Esophagus muscularis mucosa (tissue), 4 donors: ENCODE data around the gene PIH1D1. TPM values are rescaled to one million over a fixed set of nuclear protein-coding genes. Genes with fewer than 3 reads are reported as not detected.
A peak's percentile ranks its signal among the peaks of the same experiment; 100 is the strongest.

ENCODE experiments used
- DNase-seq: peaks from one replicate; pipeline ENCODE4 v3.0.0-alpha.2; 2017; ENCODE audit errors: extremely low spot score
- H3K27ac ChIP-seq, 4 donors: fragments of 200-600 bp; sonication (generic); replicated peaks in 1 of 4; 1 replicate in 3 of 4; 2 replicates in 1 of 4; pipeline ENCODE4 v1.5.1; 2016 to 2019; ENCODE audit warnings: mild to moderate bottlenecking in 1 of 4
- H3K27me3 ChIP-seq, 4 donors: fragments of 200-600 bp; sonication (generic); one replicate each; pipeline versions ENCODE4 v1.5.1 to v1.6.0; 2016 to 2019
- H3K36me3 ChIP-seq, 4 donors: fragments of 200-600 bp; sonication (generic); one replicate each; pipeline ENCODE4 v1.5.1; 2016 to 2019
- H3K4me1 ChIP-seq, 4 donors: fragments of 200-600 bp; sonication (generic); one replicate each; pipeline ENCODE4 v1.5.1; 2016 to 2019
- H3K4me3 ChIP-seq, 4 donors: fragments of 200-600 bp; sonication (generic); 1 replicate in 2 of 4; 2 replicates in 2 of 4; pipeline ENCODE4 v1.5.1; 2016 to 2019; ENCODE audit warnings: mild to moderate bottlenecking in 4 of 4, moderate library complexity in 1 of 4
- H3K9me3 ChIP-seq, 4 donors: fragments of 200-600 bp; sonication (generic); 1 replicate in 3 of 4; 2 replicates in 1 of 4; pipeline ENCODE4 v1.5.1; 2016 to 2019
- EP300 ChIP-seq: sonication (generic); formaldehyde crosslinking; IDR thresholded peaks from one replicate; pipeline ENCODE4 v1.6.1; 2017; ENCODE audit warnings: antibody characterized with exemption
- POLR2A ChIP-seq: fragments of 450-650 bp; IDR thresholded peaks from one replicate; pipeline ENCODE4 v1.6.1; 2017; ENCODE audit warnings: antibody characterized with exemption, moderate library complexity, mild to moderate bottlenecking, low read depth
- POLR2AphosphoS5 ChIP-seq, 2 donors: sonication (generic); formaldehyde crosslinking; IDR thresholded peaks; one replicate each; pipeline ENCODE4 v1.6.1; 2017; ENCODE audit warnings: antibody characterized with exemption in 2 of 2
- WGBS: methylation state at CpG from one replicate; pipeline ENCODE4 v1.1.5; 2018; 5-methylcytosine and 5-hydroxymethylcytosine counted together
- intact Hi-C: fragments of 100-400 bp; cut with DNase I; formaldehyde crosslinking; loops from one replicate; pipeline ENCODE4 v1.15.1; 2023
- total RNA-seq, 4 donors: library from RNA; depleted of rRNA; stranded (reverse); fragments of >200 nt; gene quantifications; one replicate each; pipeline versions ENCODE4 v1.1.0 to v1.2.1, GENCODE V29; 2016
- TF ChIP-seq, protein P1 (sequence below), 3 experiments: fragments of 200-600 bp in 2 of 3; fragments of 450-650 bp in 1 of 3; sonication (generic) in 2 of 3; IDR thresholded peaks; one replicate each; pipeline ENCODE4 v1.5.1; 2017 to 2019; ENCODE audit warnings: antibody characterized with exemption in 3 of 3, mild to moderate bottlenecking in 2 of 3, moderate library complexity in 1 of 3

Gene PIH1D1
- total RNA-seq, 4 donors from 2014 or later, result 73.6 to 84.0 (median 78.4) TPM

DNA sequence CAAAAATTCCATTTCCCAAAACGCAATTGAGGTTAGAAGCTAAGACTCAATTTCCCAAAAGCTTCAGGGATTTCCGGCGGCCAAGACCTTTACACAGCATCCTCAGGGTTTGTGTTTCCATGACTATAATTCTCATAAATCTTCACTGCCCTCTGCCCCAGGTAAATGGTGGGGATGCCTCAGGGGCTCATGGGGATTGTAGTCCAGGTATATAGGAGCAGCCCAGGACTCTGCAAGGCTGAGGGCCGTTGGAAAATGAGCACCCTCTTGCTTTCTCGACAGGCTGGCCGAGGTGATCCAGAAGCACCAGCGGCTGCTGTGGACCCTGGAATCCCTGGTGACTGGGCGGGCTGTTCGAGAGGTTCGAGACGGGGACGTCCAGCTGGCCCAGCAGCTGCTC lies 7.8 kb upstream of the PIH1D1 start:
- H3K27ac ChIP-seq, result no peak overlapping the region
- peaks cover 0 to 49% (median 31%) of the 10 kb centered on the region in 4 donors for H3K36me3 ChIP-seq
- no peaks in the 10 kb centered on the region for H3K9me3 ChIP-seq
- H3K4me3 ChIP-seq, result no peak overlapping the region
- no peak for DNase-seq
- H3K4me1 ChIP-seq, result peaks cover 6 to 17% (median 13%) of the 10 kb centered on the region in 4 donors
- WGBS, result 97% methylated on average over 3 of the region's 12 CpGs
- TF ChIP-seq EP300 (no peak), POLR2A (no peak), POLR2AphosphoS5 (IDR thresholded peaks at IDR 0.05) (no peak)
- TF ChIP-seq, protein P1, sequence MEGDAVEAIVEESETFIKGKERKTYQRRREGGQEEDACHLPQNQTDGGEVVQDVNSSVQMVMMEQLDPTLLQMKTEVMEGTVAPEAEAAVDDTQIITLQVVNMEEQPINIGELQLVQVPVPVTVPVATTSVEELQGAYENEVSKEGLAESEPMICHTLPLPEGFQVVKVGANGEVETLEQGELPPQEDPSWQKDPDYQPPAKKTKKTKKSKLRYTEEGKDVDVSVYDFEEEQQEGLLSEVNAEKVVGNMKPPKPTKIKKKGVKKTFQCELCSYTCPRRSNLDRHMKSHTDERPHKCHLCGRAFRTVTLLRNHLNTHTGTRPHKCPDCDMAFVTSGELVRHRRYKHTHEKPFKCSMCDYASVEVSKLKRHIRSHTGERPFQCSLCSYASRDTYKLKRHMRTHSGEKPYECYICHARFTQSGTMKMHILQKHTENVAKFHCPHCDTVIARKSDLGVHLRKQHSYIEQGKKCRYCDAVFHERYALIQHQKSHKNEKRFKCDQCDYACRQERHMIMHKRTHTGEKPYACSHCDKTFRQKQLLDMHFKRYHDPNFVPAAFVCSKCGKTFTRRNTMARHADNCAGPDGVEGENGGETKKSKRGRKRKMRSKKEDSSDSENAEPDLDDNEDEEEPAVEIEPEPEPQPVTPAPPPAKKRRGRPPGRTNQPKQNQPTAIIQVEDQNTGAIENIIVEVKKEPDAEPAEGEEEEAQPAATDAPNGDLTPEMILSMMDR (IDR thresholded peaks at IDR 0.05), result no peak
- intact Hi-C loops, result no loop called here
- H3K27me3 ChIP-seq, result no peaks in the 10 kb centered on the region

DNA sequence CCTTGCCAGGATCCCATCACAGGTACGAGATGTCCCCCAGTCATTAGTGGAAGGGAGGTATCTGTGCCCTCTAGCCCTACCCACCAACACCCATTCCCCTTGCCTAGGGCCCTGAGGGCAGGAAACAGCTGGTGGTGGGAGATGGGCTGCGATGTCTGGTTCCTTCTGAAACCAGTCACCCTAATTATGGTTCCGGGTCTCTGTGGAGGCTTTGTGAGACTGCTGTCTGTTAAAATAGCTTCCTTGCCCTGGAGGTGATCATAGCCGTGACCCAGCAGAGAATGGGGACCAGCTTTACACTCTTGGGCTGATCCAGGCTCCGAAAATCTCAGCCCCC lies 6.9 kb upstream of the PIH1D1 start:
- H3K27ac ChIP-seq, result peak overlapping the region; percentile 1 to 78 (median 40)
- H3K36me3 ChIP-seq, result peaks cover 0 to 41% (median 23%) of the 10 kb centered on the region in 4 donors
- peaks cover 14 to 25% (median 21%) of the 10 kb centered on the region in 4 donors for H3K4me1 ChIP-seq
- TF ChIP-seq EP300 (no peak), POLR2AphosphoS5 (IDR thresholded peaks at IDR 0.05) (no peak), POLR2A (no peak)
- TF ChIP-seq, protein P1 (IDR thresholded peaks at IDR 0.05), result no peak
- intact Hi-C loops, result no loop called here
- no peak overlapping the region for H3K4me3 ChIP-seq
- no peaks in the 10 kb centered on the region for H3K9me3 ChIP-seq
- no peak for DNase-seq
- H3K27me3 ChIP-seq, result no peaks in the 10 kb centered on the region
- 90% methylated on average over 5 of the region's 5 CpGs for WGBS

DNA sequence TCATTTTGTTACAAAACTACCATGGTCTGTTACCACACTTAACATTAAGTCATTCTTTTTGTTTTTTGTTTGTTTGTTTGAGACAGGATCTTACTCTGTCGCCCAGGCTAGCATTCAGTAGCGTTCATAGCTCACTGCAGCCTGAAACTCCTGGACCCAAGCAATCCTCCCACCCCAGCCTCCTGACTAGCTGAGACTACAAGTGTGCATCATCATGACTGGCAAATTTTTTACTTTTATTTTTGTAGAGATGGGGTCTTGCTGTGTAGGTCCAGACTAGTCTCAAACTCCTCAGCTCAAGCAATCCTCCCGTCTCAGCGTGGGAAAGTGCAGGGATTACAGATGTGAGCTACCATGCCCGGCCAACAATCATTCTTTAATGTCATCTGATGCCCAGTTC lies 4.7 kb upstream of the PIH1D1 start:
- Histone ChIP-seq H3K4me3 (no peak overlapping the region), H3K36me3 (peaks cover 0 to 28% (median 20%) of the 10 kb centered on the region in 4 donors), H3K27me3 (no peaks in the 10 kb centered on the region), H3K27ac (peak overlapping the region; percentile 39 to 78 (median 62)), H3K4me1 (peaks cover 18 to 36% (median 30%) of the 10 kb centered on the region in 4 donors), H3K9me3 (no peaks in the 10 kb centered on the region)
- intact Hi-C loops, result no loop called here
- TF ChIP-seq, protein P1 (IDR thresholded peaks at IDR 0.05), result no peak
- no peak for TF ChIP-seq POLR2A
- no peak for TF ChIP-seq POLR2AphosphoS5 (IDR thresholded peaks at IDR 0.05)
- no peak for TF ChIP-seq EP300
- 80% methylated on average over 5 of the region's 5 CpGs for WGBS
- DNase-seq, result no peak

DNA sequence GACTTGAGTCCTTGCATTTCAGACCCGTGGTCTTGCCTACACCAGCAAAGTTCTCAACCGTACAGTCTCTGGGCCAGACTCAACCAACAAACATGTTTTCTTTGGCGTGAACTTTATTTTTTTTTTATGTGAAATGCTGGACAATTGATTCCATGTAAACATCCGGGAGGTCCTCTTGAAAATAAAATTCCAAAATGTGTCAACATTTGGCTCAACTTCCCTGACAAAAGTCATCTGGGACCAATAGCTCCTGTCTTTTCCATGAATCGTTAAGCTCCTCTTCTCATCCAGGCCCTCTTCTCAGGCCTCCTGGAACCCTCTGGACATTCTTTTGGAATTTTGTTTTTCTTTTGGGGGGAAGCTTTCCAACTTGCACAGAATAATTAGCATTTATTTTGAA lies 4.2 kb upstream of the PIH1D1 start:
- intact Hi-C loops, result no loop called here
- TF ChIP-seq EP300 (no peak), POLR2AphosphoS5 (IDR thresholded peaks at IDR 0.05) (no peak), POLR2A (no peak)
- TF ChIP-seq, protein P1 (IDR thresholded peaks at IDR 0.05), result no peak

DNA sequence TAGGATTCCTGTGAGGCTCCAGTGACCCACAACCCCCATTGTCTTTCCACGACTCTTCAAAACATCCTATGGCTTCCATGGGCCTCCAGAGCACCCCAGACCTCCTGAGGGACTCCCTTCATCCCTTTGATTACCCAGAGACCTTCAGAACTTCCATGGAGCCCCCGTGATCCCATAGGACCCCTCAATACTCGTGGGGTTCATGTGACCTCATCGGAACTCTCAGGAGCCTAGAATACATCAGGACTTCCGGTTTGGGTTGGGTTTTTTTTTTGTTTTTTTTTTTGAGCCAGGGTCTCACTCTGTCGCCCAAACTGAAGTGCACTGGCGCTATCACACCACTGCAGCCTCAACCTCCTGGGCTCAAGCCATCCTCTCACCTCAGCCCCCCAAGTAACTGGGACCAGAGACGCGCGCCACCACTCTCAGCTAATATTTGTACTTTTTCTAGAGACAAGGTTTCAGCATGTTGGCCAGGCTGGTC lies 2.2 kb upstream of the PIH1D1 start:
- H3K27ac ChIP-seq, result peak overlapping the region; percentile 92 to 97 (median 94)
- no peaks in the 10 kb centered on the region for H3K27me3 ChIP-seq
- 36% methylated on average over 10 of the region's 10 CpGs for WGBS
- DNase-seq, result no peak
- H3K9me3 ChIP-seq, result no peaks in the 10 kb centered on the region
- H3K36me3 ChIP-seq, result peaks cover 4 to 21% (median 12%) of the 10 kb centered on the region in 4 donors
- no peak for TF ChIP-seq EP300
- TF ChIP-seq, protein P1 (IDR thresholded peaks at IDR 0.05), result no peak
- peak overlapping the region; percentile 62 to 86 (median 71) for H3K4me3 ChIP-seq
- peaks cover 18 to 51% (median 43%) of the 10 kb centered on the region in 4 donors for H3K4me1 ChIP-seq
- intact Hi-C loops, result no loop called here

More for the DNA sequence above, 4.2 kb upstream of the PIH1D1 start:
- Histone ChIP-seq H3K27me3 (no peaks in the 10 kb centered on the region), H3K9me3 (no peaks in the 10 kb centered on the region), H3K36me3 (peaks cover 0 to 25% (median 19%) of the 10 kb centered on the region in 4 donors), H3K4me1 (peaks cover 18 to 41% (median 35%) of the 10 kb centered on the region in 4 donors), H3K27ac (peak overlapping the region; percentile 39 to 78 (median 62)), H3K4me3 (no peak overlapping the region)
- 58% methylated on average over 5 of the region's 5 CpGs for WGBS
- no peak for DNase-seq
